Myometrial cell (primary cell): ENCODE measurements around the gene ADGRG2. TPM values are rescaled to one million over a fixed set of nuclear protein-coding genes. Genes with fewer than 3 reads are reported as not detected.

Experiments used
- total RNA-seq: library from RNA; depleted of rRNA; stranded (reverse); fragments of >200 nt; gene quantifications from 2 replicates; pipeline ENCODE4 v1.2.3, GENCODE V29; 2015

ADGRG2 gene, protein sequence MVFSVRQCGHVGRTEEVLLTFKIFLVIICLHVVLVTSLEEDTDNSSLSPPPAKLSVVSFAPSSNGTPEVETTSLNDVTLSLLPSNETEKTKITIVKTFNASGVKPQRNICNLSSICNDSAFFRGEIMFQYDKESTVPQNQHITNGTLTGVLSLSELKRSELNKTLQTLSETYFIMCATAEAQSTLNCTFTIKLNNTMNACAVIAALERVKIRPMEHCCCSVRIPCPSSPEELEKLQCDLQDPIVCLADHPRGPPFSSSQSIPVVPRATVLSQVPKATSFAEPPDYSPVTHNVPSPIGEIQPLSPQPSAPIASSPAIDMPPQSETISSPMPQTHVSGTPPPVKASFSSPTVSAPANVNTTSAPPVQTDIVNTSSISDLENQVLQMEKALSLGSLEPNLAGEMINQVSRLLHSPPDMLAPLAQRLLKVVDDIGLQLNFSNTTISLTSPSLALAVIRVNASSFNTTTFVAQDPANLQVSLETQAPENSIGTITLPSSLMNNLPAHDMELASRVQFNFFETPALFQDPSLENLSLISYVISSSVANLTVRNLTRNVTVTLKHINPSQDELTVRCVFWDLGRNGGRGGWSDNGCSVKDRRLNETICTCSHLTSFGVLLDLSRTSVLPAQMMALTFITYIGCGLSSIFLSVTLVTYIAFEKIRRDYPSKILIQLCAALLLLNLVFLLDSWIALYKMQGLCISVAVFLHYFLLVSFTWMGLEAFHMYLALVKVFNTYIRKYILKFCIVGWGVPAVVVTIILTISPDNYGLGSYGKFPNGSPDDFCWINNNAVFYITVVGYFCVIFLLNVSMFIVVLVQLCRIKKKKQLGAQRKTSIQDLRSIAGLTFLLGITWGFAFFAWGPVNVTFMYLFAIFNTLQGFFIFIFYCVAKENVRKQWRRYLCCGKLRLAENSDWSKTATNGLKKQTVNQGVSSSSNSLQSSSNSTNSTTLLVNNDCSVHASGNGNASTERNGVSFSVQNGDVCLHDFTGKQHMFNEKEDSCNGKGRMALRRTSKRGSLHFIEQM
- total RNA-seq, result not detected in 2 replicates

DNA sequence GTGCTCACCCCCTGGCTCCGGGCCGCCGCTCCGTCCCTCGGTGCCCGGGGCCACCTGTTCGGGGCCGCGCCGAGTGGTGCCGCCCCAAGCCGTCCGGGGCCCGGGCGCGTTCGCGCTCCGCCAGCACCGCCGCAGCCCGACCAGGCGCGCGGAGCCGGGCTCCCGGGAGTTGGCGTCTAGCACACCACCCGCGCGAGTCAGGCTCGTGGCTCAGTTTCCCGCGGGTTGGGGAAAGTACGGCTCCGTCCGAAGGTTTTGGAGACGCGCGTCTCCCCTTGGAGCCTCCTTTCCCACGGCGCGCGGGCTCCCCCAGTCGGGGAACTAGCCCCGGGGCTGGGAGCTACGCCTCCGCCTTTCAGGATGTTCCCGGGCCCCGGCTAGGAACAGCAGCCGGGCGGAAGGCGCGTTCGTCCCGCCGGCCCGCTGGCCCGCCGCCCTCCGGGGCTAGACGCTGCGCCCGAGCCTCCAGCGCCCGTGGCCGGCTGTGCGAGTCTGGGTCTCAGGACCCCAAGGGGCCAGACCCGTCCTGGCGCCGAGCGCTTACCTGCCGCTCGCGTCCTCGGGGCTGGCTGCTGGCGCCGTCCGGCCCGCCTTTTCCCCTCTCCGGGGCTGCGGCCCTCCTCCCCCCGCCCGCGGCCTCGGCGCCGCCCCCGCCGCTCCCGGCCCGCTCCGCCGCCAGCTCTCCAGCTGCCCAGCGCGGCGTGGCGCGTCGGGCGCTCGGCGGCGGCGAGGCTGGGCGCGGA, at the start of gene ADGRG2:
Gene ADGRG2, minus strand, starts transcription at position 571 of the 743 bp plus-strand sequence. CDS start 53,634 bp downstream, outside the sequence.

DNA sequence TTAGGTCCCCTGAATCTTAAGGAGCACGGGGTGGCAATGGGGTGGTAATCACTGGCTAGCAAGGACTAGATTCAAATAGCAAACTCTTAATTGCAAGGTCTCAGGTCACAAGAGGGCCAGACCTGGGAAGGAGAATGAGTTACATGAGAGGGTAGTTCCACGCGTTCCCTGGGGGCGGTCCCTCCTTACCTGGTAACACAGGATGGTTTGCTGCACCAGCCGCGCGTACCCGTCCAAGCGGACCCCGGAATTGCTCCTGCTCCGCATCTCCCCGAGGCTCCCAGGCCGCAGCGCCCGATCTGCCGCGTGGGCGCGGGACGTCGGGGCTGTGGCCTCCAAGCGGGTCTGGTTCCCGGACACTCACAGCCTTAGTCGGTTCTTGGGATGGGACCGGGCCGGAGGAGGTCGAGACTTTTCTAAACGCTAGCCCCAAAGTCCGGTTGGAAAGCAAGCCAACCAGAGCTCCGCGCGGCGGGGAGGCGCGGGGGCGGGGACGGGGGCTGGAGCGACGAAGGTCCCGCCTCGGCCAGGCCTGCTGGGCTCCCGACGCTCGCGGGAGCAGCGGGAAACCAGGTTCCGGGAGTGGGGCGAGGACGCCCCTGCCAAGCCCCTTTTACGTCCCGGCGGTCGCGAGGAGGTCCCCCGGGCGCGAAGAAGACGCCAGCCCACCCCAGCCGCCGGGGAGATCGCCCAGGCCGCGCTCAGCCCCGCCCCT, 138.4 kb downstream of the ADGRG2 start, which contains the start of gene PHKA2:
Gene PHKA2, minus strand, starts transcription at position 449 of the 715 bp plus-strand sequence. Its CDS starts 182 bp downstream, at position 267.

Other genes starting within 250 kb of the ADGRG2 start
- gene PHKA2, start 138.4 kb downstream of the ADGRG2 start, total RNA-seq, result 12.4 and 21.6 TPM in 2 replicates
- gene PDHA1, start 221.5 kb upstream of the ADGRG2 start, total RNA-seq, result 66.0 and 172 TPM in 2 replicates